A673 (cell line): ENCODE measurements around the gene NRXN3. TPM values are rescaled to one million over a fixed set of nuclear protein-coding genes. Genes with fewer than 3 reads are reported as not detected.

Experiments used
- BruUV-seq: library from RNA; stranded (reverse); fragments of 400-500 nt; replicated peaks from 2 replicates; lab custom pipeline; 2021; lab: Mats Ljungman, UMichigan
- CTCF ChIA-PET: fragments of 300-600 bp; sonication (Branson Sonifier 250); formaldehyde crosslinking; loops from one replicate; lab custom pipeline; 2022; ENCODE audit warnings: antibody characterized with exemption; lab: Charles Lee
- POLR2A ChIA-PET: fragments of 300-600 bp; sonication (Branson Sonifier 250); formaldehyde crosslinking; loops from one replicate; lab custom pipeline; 2022; ENCODE audit warnings: antibody characterized with exemption; ENCODE audit not compliant: low non-redundant PET; lab: Charles Lee
- DNase-seq: peaks from one replicate; pipeline ENCODE4 v3.0.0-alpha.2; 2015; ENCODE audit warnings: low spot score
- H3K27ac ChIP-seq: fragments of 200-600 bp; sonication (generic); 2 replicates; pipeline ENCODE4 v1.5.1; 2016; ENCODE audit warnings: mixed run types, low read depth, mild to moderate bottlenecking, mixed read lengths, antibody characterized with exemption, low read length; ENCODE audit not compliant: poor library complexity, severe bottlenecking
- H3K27me3 ChIP-seq: fragments of 200-600 bp; sonication (generic); replicated peaks from 2 replicates; pipeline ENCODE4 v1.6.1; 2017; ENCODE audit warnings: mixed run types, low read depth, mild to moderate bottlenecking, mixed read lengths, antibody characterized with exemption, low read length; ENCODE audit not compliant: insufficient read depth, poor library complexity
- H3K36me3 ChIP-seq: fragments of 200-600 bp; sonication (generic); 2 replicates; pipeline ENCODE4 v1.6.1; 2016; ENCODE audit warnings: mixed run types, mild to moderate bottlenecking, mixed read lengths, antibody characterized with exemption, low read length; ENCODE audit not compliant: insufficient read depth, poor library complexity, severe bottlenecking
- H3K4me1 ChIP-seq: fragments of 200-600 bp; sonication (generic); 2 replicates; pipeline ENCODE4 v1.6.1; 2017; ENCODE audit warnings: mixed run types, mild to moderate bottlenecking, mixed read lengths, antibody characterized with exemption, low read length; ENCODE audit not compliant: insufficient read depth, poor library complexity, severe bottlenecking
- H3K4me3 ChIP-seq: fragments of 200-600 bp; sonication (generic); 2 replicates; pipeline ENCODE4 v1.5.1; 2016; ENCODE audit warnings: low read depth, mixed run types, mild to moderate bottlenecking, mixed read lengths, low read length; ENCODE audit not compliant: poor library complexity, severe bottlenecking
- H3K9me3 ChIP-seq: fragments of 200-600 bp; sonication (generic); 2 replicates; pipeline ENCODE4 v1.6.1; 2016; ENCODE audit warnings: mixed run types, low read depth, mild to moderate bottlenecking, mixed read lengths, antibody characterized with exemption, low read length; ENCODE audit not compliant: poor library complexity, severe bottlenecking
- EZH2 ChIP-seq: fragments of 200-600 bp; sonication (generic); IDR thresholded peaks from 2 replicates; pipeline ENCODE4 v1.6.1; 2017; ENCODE audit warnings: borderline replicate concordance, low read depth, mild to moderate bottlenecking, mixed read lengths, antibody characterized with exemption, low read length; ENCODE audit not compliant: poor library complexity, severe bottlenecking
- intact Hi-C: fragments of 100-400 bp; cut with micrococcal nuclease; formaldehyde crosslinking; loops from one replicate; pipeline ENCODE4 v1.10.0; 2022; ENCODE audit not compliant: unreplicated experiment
- total RNA-seq: library from RNA; stranded (reverse); gene quantifications from 2 replicates; pipeline ENCODE4 v1.2.3, GENCODE V29; 2021
- TF ChIP-seq, protein P1 (sequence below): fragments of 300-800, 200-600 bp; sonication (generic); conservative IDR thresholded peaks from 2 replicates; pipeline ENCODE4 v1.5.1; 2017; ENCODE audit warnings: low read depth, mild to moderate bottlenecking, antibody characterized with exemption, low read length, moderate library complexity, mixed read lengths

NRXN3 gene
- total RNA-seq, 1 experiment from 2014 or later: 0.21 TPM

DNA sequence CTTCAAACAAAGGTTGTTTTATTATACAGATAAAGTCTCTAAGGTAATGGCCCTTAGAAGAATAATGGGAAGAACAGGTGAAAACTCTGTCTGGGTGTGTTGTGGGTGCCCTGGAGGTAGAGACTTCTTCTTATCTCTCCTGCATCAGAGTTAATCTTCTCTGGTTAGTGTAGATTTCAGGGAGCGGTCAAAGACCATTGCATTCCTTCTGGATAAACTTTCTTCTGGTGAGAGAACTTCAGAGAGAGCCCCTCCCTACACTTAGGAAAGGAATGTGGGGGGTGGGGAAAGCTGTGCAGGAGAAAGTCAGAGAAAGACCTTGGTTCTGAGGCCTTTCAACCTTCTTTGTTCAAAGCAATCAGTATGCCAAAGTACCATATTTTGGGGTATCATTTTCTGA is 1382.6 kb downstream of the NRXN3 start:
- no TSS peak for BruUV-seq
- intact Hi-C loops: no loop called here
- CTCF ChIA-PET: no interaction called here

DNA sequence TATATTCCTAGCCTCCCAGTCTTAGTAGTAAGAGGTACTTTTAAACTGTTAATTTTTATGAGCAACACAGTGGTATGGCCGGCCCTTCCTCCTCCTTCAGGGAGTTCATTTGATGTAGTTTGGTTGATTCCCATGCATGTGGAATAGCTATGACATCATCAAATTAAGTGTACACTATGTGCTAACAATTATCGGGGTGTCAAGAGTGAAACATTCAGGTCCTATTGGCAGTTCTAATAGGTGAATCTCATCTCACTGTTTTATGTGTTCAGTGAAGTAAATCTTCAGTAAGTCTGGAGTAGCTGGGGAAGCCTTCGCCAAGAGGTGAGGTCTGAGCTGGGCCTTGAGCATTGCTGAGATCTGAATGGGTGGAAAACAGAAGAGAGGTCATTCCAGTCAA is 1384.6 kb downstream of the NRXN3 start:
- no peaks in the 10 kb centered on the region for H3K27me3 ChIP-seq
- no peak for DNase-seq
- intact Hi-C loops: no loop called here
- no peak overlapping the region for H3K27ac ChIP-seq
- no peak overlapping the region for H3K4me3 ChIP-seq
- H3K36me3 ChIP-seq: no peaks in the 10 kb centered on the region
- no peaks in the 10 kb centered on the region for H3K9me3 ChIP-seq
- TF ChIP-seq, protein P1, sequence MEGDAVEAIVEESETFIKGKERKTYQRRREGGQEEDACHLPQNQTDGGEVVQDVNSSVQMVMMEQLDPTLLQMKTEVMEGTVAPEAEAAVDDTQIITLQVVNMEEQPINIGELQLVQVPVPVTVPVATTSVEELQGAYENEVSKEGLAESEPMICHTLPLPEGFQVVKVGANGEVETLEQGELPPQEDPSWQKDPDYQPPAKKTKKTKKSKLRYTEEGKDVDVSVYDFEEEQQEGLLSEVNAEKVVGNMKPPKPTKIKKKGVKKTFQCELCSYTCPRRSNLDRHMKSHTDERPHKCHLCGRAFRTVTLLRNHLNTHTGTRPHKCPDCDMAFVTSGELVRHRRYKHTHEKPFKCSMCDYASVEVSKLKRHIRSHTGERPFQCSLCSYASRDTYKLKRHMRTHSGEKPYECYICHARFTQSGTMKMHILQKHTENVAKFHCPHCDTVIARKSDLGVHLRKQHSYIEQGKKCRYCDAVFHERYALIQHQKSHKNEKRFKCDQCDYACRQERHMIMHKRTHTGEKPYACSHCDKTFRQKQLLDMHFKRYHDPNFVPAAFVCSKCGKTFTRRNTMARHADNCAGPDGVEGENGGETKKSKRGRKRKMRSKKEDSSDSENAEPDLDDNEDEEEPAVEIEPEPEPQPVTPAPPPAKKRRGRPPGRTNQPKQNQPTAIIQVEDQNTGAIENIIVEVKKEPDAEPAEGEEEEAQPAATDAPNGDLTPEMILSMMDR: no peak
- TF ChIP-seq EZH2: no peak
- CTCF ChIA-PET: no interaction called here
- no TSS peak for BruUV-seq
- H3K4me1 ChIP-seq: no peaks in the 10 kb centered on the region
- POLR2A ChIA-PET: no interaction called here

More for the DNA sequence above, 1382.6 kb downstream of the NRXN3 start:
- TF ChIP-seq, protein P1: no peak
- TF ChIP-seq EZH2: no peak
- Histone ChIP-seq H3K36me3 (no peaks in the 10 kb centered on the region), H3K4me3 (no peak overlapping the region), H3K9me3 (no peaks in the 10 kb centered on the region), H3K4me1 (no peaks in the 10 kb centered on the region), H3K27me3 (no peaks in the 10 kb centered on the region), H3K27ac (no peak overlapping the region)
- DNase-seq: no peak
- POLR2A ChIA-PET: no interaction called here

DNA sequence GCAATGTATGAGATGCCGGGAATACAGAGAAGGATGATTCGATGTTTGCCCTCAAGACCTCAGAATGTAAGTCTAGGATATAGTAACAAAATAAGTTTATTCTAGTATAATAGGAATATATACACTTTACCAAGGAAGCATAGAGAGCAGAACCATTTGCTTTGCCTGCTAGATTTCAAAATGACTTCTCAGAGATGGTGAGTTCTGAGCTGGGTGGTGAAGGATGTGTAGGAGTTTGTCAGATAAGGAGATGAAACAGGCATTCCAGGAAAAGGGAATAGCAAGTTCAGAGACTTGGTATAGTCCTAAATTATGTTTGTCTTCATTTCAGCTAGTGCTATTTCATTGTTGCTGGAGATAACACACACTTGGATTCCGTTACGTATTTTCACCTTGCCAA is 1385.3 kb downstream of the NRXN3 start:
- CTCF ChIA-PET: no interaction called here

More for the DNA sequence above, 1385.3 kb downstream of the NRXN3 start:
- DNase-seq: no peak
- Histone ChIP-seq H3K27me3 (no peaks in the 10 kb centered on the region), H3K9me3 (no peaks in the 10 kb centered on the region), H3K36me3 (no peaks in the 10 kb centered on the region), H3K4me1 (no peaks in the 10 kb centered on the region), H3K27ac (no peak overlapping the region), H3K4me3 (no peak overlapping the region)
- TF ChIP-seq, protein P1: no peak
- TF ChIP-seq EZH2: no peak
- intact Hi-C loops: no loop called here
- POLR2A ChIA-PET: no interaction called here
- BruUV-seq: no TSS peak
